HFF-Myc (cell line): ENCODE measurements around the gene KCNK18.

ENCODE experiments used
- DNase-seq: peaks from one replicate; pipeline ENCODE4 v3.0.0-alpha.2; 2011; ENCODE audit warnings: low read depth; ENCODE audit errors: extremely low read depth
- H3K4me3 ChIP-seq: replicated peaks from 2 replicates; pipeline ENCODE4 v1.5.1; 2011; ENCODE audit warnings: low read depth, mild to moderate bottlenecking, control low read depth, low read length
- CTCF ChIP-seq: IDR thresholded peaks from 2 replicates; pipeline ENCODE4 v1.5.1; 2012; ENCODE audit warnings: mild to moderate bottlenecking, low read depth, low read length, control low read depth; ENCODE audit errors: missing control alignments

KCNK18 gene

DNA sequence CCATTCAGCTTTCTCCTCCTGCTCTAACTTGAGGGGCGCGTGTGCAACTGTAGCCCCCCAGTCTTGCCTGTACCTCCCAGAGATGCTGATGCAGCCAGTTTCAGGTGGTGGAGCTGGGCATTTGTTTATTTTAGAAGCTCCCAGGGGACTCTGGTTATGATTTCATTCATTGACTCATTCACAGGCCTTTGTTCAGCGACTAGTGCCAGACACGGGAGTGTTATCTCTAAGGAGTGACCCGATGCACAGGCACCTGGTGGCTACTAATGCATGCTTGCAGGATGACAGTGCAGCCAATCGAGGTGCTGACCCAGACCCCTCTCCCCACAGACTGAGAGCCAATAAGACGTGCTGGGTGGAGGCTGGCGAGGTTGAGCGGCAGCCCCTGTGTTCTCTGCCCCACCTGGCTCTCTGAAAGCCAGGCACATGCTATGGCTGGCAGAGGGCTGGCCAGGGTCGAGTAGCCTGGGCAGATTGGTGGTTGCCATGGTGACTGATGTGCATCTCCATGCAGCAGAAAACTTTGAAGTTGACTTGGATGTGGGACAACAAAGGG, 23.9 kb downstream of the KCNK18 start:
- no peak for DNase-seq

DNA sequence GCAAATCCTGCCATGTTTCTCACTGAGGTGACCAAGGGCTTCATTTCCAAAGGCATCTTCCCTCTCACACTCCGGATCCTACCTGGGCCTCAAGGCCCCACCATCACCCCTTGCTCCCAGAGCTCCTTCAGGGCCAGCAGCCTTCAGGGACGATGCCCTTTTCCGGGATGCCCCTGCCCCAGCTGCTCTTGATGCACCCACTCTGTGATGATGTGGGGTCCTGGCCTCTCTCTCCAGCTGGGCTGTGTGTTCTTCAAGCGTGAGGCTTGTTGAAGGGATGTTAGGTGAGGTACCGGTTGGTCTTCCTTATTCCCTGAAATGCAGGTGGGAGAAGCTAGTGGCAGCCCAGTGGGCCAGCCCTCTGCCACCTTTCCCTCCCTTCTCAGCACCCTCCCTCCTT, 25.3 kb downstream of the KCNK18 start:
- no peak for TF ChIP-seq CTCF
- no peak for DNase-seq
- H3K4me3 ChIP-seq: no peak overlapping the region

More for the DNA sequence above, 23.9 kb downstream of the KCNK18 start:
- no peak for TF ChIP-seq CTCF
- no peak overlapping the region for H3K4me3 ChIP-seq

DNA sequence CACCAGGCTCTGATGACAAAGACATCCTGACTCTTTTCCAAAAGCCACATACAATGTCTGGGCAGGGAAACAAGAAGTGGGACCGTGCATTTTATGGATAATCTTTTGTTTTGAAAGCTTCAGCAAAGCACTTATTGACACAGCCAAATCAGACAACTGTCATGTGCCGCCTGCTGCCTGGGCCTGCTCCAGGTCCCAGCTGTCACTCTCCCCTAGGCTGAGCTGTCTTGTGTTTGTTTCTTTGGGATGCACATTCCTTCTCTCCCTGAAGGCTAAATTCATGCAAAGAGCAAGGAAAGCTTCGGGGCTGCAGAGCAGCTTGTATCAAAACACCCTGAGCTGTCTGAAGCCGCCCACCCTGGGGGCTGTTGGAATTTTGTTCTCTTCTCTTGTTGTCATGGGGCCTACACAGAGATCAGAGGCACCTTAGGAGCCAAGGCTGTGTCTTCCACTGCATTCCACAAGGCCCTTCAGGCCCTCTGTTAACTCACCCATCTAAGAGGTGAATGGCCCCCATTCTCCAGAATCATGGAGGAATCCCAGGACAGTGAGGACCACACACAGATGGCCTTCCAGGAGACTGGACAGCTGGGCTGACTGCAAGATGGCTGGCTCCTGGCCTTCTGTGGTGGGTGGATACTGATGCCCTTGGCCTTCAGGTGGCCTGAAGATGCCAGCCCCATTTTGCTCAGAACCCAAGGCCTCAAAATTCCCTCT, 25.8 kb downstream of the KCNK18 start:
- no peak for DNase-seq
- no peak overlapping the region for H3K4me3 ChIP-seq
- no peak for TF ChIP-seq CTCF

GRCh38 chr10:117223693-117224430, 26.6 kb downstream of the KCNK18 start:
- H3K4me3 ChIP-seq: no peak overlapping the region
- no peak for DNase-seq
- no peak for TF ChIP-seq CTCF

- DNase-seq: no peak
- no peak overlapping the region for H3K4me3 ChIP-seq
- no peak for TF ChIP-seq CTCF
Measured at GRCh38 chr10:117224881-117225280, 27.6 kb downstream of the KCNK18 start.

- no peak overlapping the region for H3K4me3 ChIP-seq
- peak; percentile 87 for TF ChIP-seq CTCF
- no peak for DNase-seq
Measured at GRCh38 chr10:117226813-117227451, 29.6 kb downstream of the KCNK18 start.
